Measurements from ENCODE around the gene CAMK1D.

The CAMK1D gene

DNA sequence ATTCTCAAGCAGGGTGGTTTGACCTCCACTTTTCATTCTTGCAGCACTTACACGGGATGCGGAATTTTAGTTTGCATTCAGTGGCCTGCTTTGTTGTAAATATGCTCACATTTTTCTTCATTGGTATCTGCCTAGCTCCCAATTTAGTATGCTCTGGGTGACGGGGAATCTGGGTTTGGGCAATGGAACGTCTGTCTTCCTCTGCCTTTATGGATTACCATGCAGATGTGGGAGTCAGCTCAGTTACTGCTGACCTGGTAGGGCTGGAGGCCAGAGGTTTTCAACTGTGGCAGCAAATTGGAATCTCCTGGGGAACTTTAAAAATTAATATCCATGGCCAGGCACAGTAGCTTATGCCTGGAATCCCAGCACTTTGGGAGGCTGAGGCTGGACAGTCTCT, 161.6 kb downstream of the CAMK1D start:
- no peak overlapping the region for H2AFZ ChIP-seq (ENCODE audit: low read length)
- H3K4me2 ChIP-seq (ENCODE audit: low read depth, low read length), result no peak overlapping the region
- H3K9ac ChIP-seq (ENCODE audit: low read length), result no peak overlapping the region
- no peaks in the 10 kb centered on the region for H3K9me2 ChIP-seq (replicated peaks; ENCODE audit: insufficient read depth, low read length)
- H3K27ac ChIP-seq (ENCODE audit: low read length), result no peak overlapping the region
- TF ChIP-seq, protein P1, sequence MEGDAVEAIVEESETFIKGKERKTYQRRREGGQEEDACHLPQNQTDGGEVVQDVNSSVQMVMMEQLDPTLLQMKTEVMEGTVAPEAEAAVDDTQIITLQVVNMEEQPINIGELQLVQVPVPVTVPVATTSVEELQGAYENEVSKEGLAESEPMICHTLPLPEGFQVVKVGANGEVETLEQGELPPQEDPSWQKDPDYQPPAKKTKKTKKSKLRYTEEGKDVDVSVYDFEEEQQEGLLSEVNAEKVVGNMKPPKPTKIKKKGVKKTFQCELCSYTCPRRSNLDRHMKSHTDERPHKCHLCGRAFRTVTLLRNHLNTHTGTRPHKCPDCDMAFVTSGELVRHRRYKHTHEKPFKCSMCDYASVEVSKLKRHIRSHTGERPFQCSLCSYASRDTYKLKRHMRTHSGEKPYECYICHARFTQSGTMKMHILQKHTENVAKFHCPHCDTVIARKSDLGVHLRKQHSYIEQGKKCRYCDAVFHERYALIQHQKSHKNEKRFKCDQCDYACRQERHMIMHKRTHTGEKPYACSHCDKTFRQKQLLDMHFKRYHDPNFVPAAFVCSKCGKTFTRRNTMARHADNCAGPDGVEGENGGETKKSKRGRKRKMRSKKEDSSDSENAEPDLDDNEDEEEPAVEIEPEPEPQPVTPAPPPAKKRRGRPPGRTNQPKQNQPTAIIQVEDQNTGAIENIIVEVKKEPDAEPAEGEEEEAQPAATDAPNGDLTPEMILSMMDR (IDR thresholded peaks at IDR 0.05; ENCODE audit: low read length), result no peak
- TF ChIP-seq EZH2phosphoT487 (IDR thresholded peaks at IDR 0.05; ENCODE audit: low read length) (no peak), EZH2 (optimal IDR thresholded peaks at IDR 0.05; ENCODE audit: low read depth, low read length) (no peak)
- no peak for DNase-seq
- no peaks in the 10 kb centered on the region for H3F3A ChIP-seq (ENCODE audit: insufficient read depth, low read length)
- H4K20me1 ChIP-seq (ENCODE audit: insufficient read depth, low read length), result no peaks in the 10 kb centered on the region
- H3K27me3 ChIP-seq (replicated peaks; ENCODE audit: insufficient read depth, low read length), result no peaks in the 10 kb centered on the region
- no peak overlapping the region for H3K4me3 ChIP-seq (ENCODE audit: low read length)
- H3K79me2 ChIP-seq (ENCODE audit: low read length), result peaks cover 18% of the 10 kb centered on the region; the same call in 1 of the 2 replicates
- no peaks in the 10 kb centered on the region for H3K36me3 ChIP-seq (replicated peaks; ENCODE audit: insufficient read depth, low read length)
- peaks cover 8% of the 10 kb centered on the region; the same call in 1 of the 2 replicates for H3K4me1 ChIP-seq (ENCODE audit: low read length)
- no peaks in the 10 kb centered on the region for H3K9me3 ChIP-seq (replicated peaks; ENCODE audit: insufficient read depth, low read length)

DNA sequence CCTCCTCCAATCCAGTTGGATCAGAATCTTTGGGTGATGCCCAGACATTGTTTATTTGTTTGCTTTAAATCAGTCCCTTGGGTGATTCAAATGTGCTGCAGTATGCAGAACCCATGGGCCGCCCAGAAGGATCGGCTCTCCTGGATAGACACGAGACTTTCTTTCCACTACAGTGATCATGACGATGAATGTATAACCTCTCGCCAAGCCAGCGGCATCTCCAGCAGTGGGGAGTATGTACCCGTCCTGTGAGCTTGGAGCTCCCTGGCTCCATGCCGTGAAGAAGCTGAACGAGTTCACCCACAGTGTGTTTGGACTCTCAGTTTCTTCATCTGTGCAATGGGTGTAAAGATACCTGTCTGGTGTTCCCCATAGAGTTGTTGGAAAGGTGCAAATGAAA, 162.3 kb downstream of the CAMK1D start:
- TF ChIP-seq EZH2phosphoT487 (IDR thresholded peaks at IDR 0.05; ENCODE audit: low read length) (no peak), EZH2 (optimal IDR thresholded peaks at IDR 0.05; ENCODE audit: low read depth, low read length) (no peak)
- TF ChIP-seq, protein P1 (IDR thresholded peaks at IDR 0.05; ENCODE audit: low read length), result no peak
- H2AFZ ChIP-seq (ENCODE audit: low read length), result no peak overlapping the region
- H3K4me3 ChIP-seq (ENCODE audit: low read length), result no peak overlapping the region
- H3K9me3 ChIP-seq (replicated peaks; ENCODE audit: insufficient read depth, low read length), result no peaks in the 10 kb centered on the region
- DNase-seq, result no peak
- no peak overlapping the region for H3K27ac ChIP-seq (ENCODE audit: low read length)
- H3F3A ChIP-seq (ENCODE audit: insufficient read depth, low read length), result no peaks in the 10 kb centered on the region
- no peak overlapping the region for H3K4me2 ChIP-seq (ENCODE audit: low read depth, low read length)
- no peaks in the 10 kb centered on the region for H4K20me1 ChIP-seq (ENCODE audit: insufficient read depth, low read length)
- no peaks in the 10 kb centered on the region for H3K9me2 ChIP-seq (replicated peaks; ENCODE audit: insufficient read depth, low read length)
- H3K9ac ChIP-seq (ENCODE audit: low read length), result no peak overlapping the region
- no peaks in the 10 kb centered on the region for H3K27me3 ChIP-seq (replicated peaks; ENCODE audit: insufficient read depth, low read length)
- no peaks in the 10 kb centered on the region for H3K36me3 ChIP-seq (replicated peaks; ENCODE audit: insufficient read depth, low read length)
- H3K79me2 ChIP-seq (ENCODE audit: low read length), result peaks cover 18% of the 10 kb centered on the region; the same call in 1 of the 2 replicates
- peaks cover 8% of the 10 kb centered on the region; the same call in 1 of the 2 replicates for H3K4me1 ChIP-seq (ENCODE audit: low read length)

DNA sequence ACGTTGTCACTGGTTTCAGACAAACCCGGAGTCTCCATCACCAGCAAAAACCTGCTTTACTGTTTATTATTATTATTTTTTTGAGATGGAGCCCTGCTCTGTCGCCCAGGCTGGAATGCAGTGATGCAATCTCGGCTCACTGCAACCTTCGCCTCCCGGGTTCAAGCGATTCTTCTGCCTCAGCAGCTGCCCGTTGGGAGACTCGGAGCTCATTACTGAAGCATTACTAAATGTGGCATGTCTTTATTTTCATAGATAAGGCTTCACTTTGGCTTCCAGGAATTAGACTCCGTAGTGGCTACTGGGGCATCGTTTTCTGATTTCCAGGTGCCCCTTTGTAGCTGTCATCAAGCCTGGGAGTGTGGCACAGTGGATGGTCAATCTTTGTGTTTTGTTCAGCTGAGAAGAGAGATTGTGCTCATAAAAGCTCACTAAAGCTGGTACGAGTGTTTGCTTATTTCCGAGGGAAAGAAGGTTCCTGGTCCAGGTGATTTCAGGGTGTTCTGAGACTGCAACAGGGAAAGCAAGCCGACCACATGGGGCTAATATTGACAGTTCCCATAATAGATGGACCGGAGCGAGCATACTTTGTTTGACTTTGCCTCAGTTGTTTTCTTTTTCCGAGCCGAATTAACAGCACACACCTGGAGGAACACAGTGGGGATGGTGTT, 163.1 kb downstream of the CAMK1D start:
- peaks cover 20% of the 10 kb centered on the region; the same call in 1 of the 2 replicates for H3K79me2 ChIP-seq (ENCODE audit: low read length)
- H3K36me3 ChIP-seq (replicated peaks; ENCODE audit: insufficient read depth, low read length), result no peaks in the 10 kb centered on the region
- no peaks in the 10 kb centered on the region for H3K9me2 ChIP-seq (replicated peaks; ENCODE audit: insufficient read depth, low read length)
- H3K4me1 ChIP-seq (ENCODE audit: low read length), result peaks cover 8% of the 10 kb centered on the region; the same call in 1 of the 2 replicates
- H3K9me3 ChIP-seq (replicated peaks; ENCODE audit: insufficient read depth, low read length), result no peaks in the 10 kb centered on the region
- H4K20me1 ChIP-seq (ENCODE audit: insufficient read depth, low read length), result no peaks in the 10 kb centered on the region
- H3F3A ChIP-seq (ENCODE audit: insufficient read depth, low read length), result no peaks in the 10 kb centered on the region
- no peak overlapping the region for H3K4me2 ChIP-seq (ENCODE audit: low read depth, low read length)
- no peak for DNase-seq
- H3K27ac ChIP-seq (ENCODE audit: low read length), result no peak overlapping the region
- no peak overlapping the region for H2AFZ ChIP-seq (ENCODE audit: low read length)
- no peak overlapping the region for H3K9ac ChIP-seq (ENCODE audit: low read length)
- H3K4me3 ChIP-seq (ENCODE audit: low read length), result no peak overlapping the region
- TF ChIP-seq EZH2 (optimal IDR thresholded peaks at IDR 0.05; ENCODE audit: low read depth, low read length), result no peak
- TF ChIP-seq EZH2phosphoT487 (IDR thresholded peaks at IDR 0.05; ENCODE audit: low read length), result no peak
- TF ChIP-seq, protein P1 (IDR thresholded peaks at IDR 0.05; ENCODE audit: low read length), result no peak
- H3K27me3 ChIP-seq (replicated peaks; ENCODE audit: insufficient read depth, low read length), result no peaks in the 10 kb centered on the region
